ENCODE results near the gene TNFSF9. TPM values are rescaled to one million over a fixed set of nuclear protein-coding genes. Genes with fewer than 3 reads are reported as not detected.

The TNFSF9 gene, protein sequence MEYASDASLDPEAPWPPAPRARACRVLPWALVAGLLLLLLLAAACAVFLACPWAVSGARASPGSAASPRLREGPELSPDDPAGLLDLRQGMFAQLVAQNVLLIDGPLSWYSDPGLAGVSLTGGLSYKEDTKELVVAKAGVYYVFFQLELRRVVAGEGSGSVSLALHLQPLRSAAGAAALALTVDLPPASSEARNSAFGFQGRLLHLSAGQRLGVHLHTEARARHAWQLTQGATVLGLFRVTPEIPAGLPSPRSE
- total RNA-seq, result 31.6 and 32.9 TPM in 2 replicates

DNA sequence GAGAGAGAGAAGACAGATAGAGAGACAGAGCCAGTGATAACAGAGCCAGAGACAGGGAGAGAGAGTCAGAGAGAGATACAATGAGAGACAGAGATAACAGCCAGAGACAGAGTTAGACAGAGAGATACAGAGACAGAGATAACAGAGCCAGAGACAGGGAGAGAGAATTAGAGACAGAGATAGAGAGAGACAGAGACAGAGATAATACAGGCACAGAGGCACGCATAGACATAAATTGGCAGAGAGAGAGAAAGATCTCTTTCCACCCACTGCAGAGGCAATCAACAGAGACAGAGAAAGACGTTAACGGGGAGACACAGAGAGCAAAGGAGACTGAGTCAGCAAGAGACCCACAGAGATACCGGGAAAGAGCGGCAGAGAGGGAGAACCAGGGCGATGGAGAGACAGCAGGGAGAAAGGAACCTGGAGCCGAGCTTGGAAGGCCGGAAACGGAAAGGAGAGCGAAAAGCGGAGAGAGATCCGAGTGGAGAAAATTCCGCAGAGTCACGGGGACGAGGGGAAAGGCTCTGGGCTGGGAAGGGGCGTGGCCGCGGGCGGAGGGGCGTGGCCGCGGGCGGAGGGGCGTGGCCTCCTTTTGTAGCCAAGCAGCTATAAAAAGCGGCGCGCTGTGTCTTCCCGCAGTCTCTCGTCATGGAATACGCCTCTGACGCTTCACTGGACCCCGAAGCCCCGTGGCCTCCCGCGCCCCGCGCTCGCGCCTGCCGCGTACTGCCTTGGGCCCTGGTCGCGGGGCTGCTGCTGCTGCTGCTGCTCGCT lies at the start of gene TNFSF9:
TNFSF9 (plus strand) TSS at position 641 of the 777 bp plus-strand sequence; CDS start at position 652, 11 bp downstream.

GRCh38 chr19:6481541-6482342 lies 49.1 kb upstream of the TNFSF9 start, which contains the start of gene DENND1C:
TSS of gene DENND1C (minus strand) at chr19:6481787. CDS start at chr19:6481695, 92 bp downstream.

DNA sequence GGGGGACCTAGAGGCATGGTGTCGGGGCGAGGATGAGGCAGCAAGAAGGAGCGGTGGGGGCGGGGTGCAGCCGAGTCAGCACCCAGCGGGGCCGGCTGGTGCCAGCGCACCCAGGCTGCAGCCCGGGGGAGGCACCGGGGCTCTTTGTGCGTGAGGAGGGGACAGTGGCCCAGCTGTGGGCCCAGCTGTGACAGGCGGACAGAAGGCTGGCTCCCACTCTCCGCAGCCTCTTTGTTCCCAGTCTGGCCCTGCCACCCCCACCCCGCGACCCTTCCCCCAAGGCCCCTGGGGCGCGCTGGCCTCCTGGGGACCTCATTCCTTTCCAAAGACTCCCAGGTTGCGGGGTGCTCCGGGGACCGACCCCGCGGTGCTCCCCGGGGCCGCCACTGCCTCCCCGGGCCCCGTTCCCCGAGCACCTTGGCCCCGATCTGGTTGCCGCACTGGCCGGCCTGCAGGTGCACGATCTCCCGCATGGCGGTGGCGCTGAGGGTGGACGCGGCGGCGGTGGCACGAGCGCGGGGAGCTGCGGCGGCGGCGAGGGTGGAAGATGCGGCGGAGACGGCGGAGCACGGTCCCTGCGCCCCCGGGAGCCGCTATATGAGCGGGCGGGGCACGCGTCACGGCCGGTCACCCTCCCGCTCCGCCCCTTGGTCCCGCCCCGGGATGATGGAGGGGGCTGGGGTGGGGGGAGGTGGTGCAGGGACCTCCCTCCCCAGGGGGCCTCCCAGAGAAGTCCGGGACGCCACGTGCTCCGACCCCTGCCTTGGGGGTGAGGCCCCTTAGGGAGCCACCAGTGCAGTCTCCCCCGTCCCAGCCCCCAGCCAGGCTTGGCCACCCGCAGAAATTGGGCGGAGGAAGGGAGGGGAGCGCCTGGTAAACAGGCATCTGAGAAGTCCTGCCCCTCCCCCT lies 28.8 kb upstream of the TNFSF9 start, which contains the start of gene TUBB4A:
TUBB4A (minus strand) TSS at position 570 of the 909 bp plus-strand sequence; CDS start at position 473, 97 bp downstream.

Other genes starting within 250 kb of the TNFSF9 start
- gene ACER1, start 197.4 kb upstream of the TNFSF9 start, total RNA-seq, result not detected in 2 replicates
- 131 and 155 TPM in 2 replicates for gene CLPP, start 169.5 kb upstream of the TNFSF9 start, total RNA-seq
- gene ALKBH7, start 158.2 kb upstream of the TNFSF9 start, total RNA-seq, result 37.8 and 64.3 TPM in 2 replicates
- gene PSPN, start 155.1 kb upstream of the TNFSF9 start, total RNA-seq, result 0.19 and 1.4 TPM in 2 replicates
- 43.5 and 52.1 TPM in 2 replicates for gene GTF2F1, start 137.9 kb upstream of the TNFSF9 start, total RNA-seq
- gene KHSRP, start 106.2 kb upstream of the TNFSF9 start, total RNA-seq, result 120 and 172 TPM in 2 replicates
- gene SLC25A41, start 97.3 kb upstream of the TNFSF9 start, total RNA-seq, result not detected in 2 replicates
- 43.7 and 50.1 TPM in 2 replicates for gene SLC25A23, start 71.2 kb upstream of the TNFSF9 start, total RNA-seq
- gene CRB3, start 66.8 kb upstream of the TNFSF9 start, total RNA-seq, result 30.4 and 36.9 TPM in 2 replicates
- 0.05 and 0.14 TPM in 2 replicates for gene DENND1C, start 49.2 kb upstream of the TNFSF9 start, total RNA-seq
- gene TUBB4A, start 28.7 kb upstream of the TNFSF9 start, total RNA-seq, result 0.14 TPM in 1 of 2 replicates, not detected in the other
- 0.35 TPM in 1 of 2 replicates, not detected in the other for gene CD70, start 60.1 kb downstream of the TNFSF9 start, total RNA-seq
- not detected in 2 replicates for gene TNFSF14, start 139.1 kb downstream of the TNFSF9 start, total RNA-seq
- gene C3, start 189.6 kb downstream of the TNFSF9 start, total RNA-seq, result 5.4 and 11.2 TPM in 2 replicates
- 56.4 and 60.9 TPM in 2 replicates for gene GPR108, start 206.6 kb downstream of the TNFSF9 start, total RNA-seq
- 76.2 and 88.9 TPM in 2 replicates for gene TRIP10, start 208.7 kb downstream of the TNFSF9 start, total RNA-seq
- 64.3 and 65.2 TPM in 2 replicates for gene SH2D3A, start 236.4 kb downstream of the TNFSF9 start, total RNA-seq
- gene VAV1, start 241.7 kb downstream of the TNFSF9 start, total RNA-seq, result 2.3 and 2.8 TPM in 2 replicates